HG03095 (cell line): ENCODE results near the gene THAP12.

Experiments used
- ATAC-seq: cut with Tn5 transposase; IDR thresholded peaks from one replicate; pipeline ENCODE4 v1.9.1; 2021; ENCODE audit warnings: moderate library complexity; ENCODE audit not compliant: unreplicated experiment

THAP12 gene

GRCh38 chr11:76307978-76308747, 72.8 kb downstream of the THAP12 start:
- ATAC-seq, result no peak

- ATAC-seq, result no peak
Measured at GRCh38 chr11:76307396-76307795, 73.5 kb downstream of the THAP12 start.

GRCh38 chr11:76303399-76303798, 77.5 kb downstream of the THAP12 start:
- ATAC-seq, result no peak

GRCh38 chr11:76302996-76303395, 77.9 kb downstream of the THAP12 start:
- ATAC-seq, result no peak
